Activated naive CD8-positive, alpha-beta T cell treated with anti-CD3 and anti-CD28 coated beads for 36 hours (primary cell): ENCODE results near the gene RUBCN. TPM values are rescaled to one million over a fixed set of nuclear protein-coding genes. Genes with fewer than 3 reads are reported as not detected.
"Not testable (repeated sequence)": the region's sequence is repeated elsewhere in the genome, so short reads cannot be mapped to it uniquely, and the experiment has no call there.

Experiments used
- DNase-seq: peaks from one replicate; pipeline ENCODE4 v3.0.0; 2021
- H3K27ac Mint-ChIP-seq: one replicate; pipeline ENCODE4 v1.8.0; 2022; ENCODE audit warnings: mild to moderate bottlenecking, moderate library complexity, mixed read lengths
- H3K27me3 Mint-ChIP-seq: one replicate; pipeline ENCODE4 v1.8.0; 2022; ENCODE audit warnings: mild to moderate bottlenecking, mixed read lengths
- H3K36me3 Mint-ChIP-seq: one replicate; pipeline ENCODE4 v1.8.0; 2021; ENCODE audit warnings: mild to moderate bottlenecking, mixed read lengths
- H3K4me1 Mint-ChIP-seq: one replicate; pipeline ENCODE4 v1.8.0; 2021; ENCODE audit warnings: mixed read lengths
- H3K4me3 Mint-ChIP-seq: one replicate; pipeline ENCODE4 v1.8.0; 2022; ENCODE audit warnings: mild to moderate bottlenecking, moderate library complexity, mixed read lengths
- H3K9me3 Mint-ChIP-seq: one replicate; pipeline ENCODE4 v1.8.0; 2022; ENCODE audit warnings: mixed read lengths
- total RNA-seq, 2 experiments: library from RNA; stranded (reverse); gene quantifications; one replicate each; pipeline ENCODE4 v1.2.3, GENCODE V29; 2021

RUBCN gene
- total RNA-seq, 2 experiments from 2014 or later = 23.7 to 24.7 TPM

GRCh38 chr3:197630766-197631165 lies 105.9 kb downstream of the RUBCN start:
- not testable (repeated sequence) for DNase-seq, H3K4me1 Mint-ChIP-seq, H3K4me3 Mint-ChIP-seq, H3K9me3 Mint-ChIP-seq, H3K36me3 Mint-ChIP-seq, H3K27ac Mint-ChIP-seq, H3K27me3 Mint-ChIP-seq

- not testable (repeated sequence) for DNase-seq, H3K27me3 Mint-ChIP-seq, H3K27ac Mint-ChIP-seq, H3K4me1 Mint-ChIP-seq, H3K4me3 Mint-ChIP-seq, H3K36me3 Mint-ChIP-seq, H3K9me3 Mint-ChIP-seq
Observed at GRCh38 chr3:197629286-197629685, 107.4 kb downstream of the RUBCN start.

- not testable (repeated sequence) for H3K9me3 Mint-ChIP-seq, H3K36me3 Mint-ChIP-seq, H3K27me3 Mint-ChIP-seq, H3K4me1 Mint-ChIP-seq
- Mint-ChIP-seq H3K4me3 (peak overlapping the region; percentile 79), H3K27ac (peak overlapping the region; percentile 60)
- DNase-seq = peak; percentile 93
Observed at GRCh38 chr3:197627772-197628523, 108.8 kb downstream of the RUBCN start.

- not testable (repeated sequence) for H3K4me1 Mint-ChIP-seq, H3K9me3 Mint-ChIP-seq, H3K27me3 Mint-ChIP-seq, H3K36me3 Mint-ChIP-seq
- Mint-ChIP-seq H3K4me3 (peak overlapping the region; percentile 84), H3K27ac (peak overlapping the region; percentile 75)
- peak; percentile 20 for DNase-seq
Observed at GRCh38 chr3:197627158-197627771, 109.4 kb downstream of the RUBCN start.

- not testable (repeated sequence) for H3K4me1 Mint-ChIP-seq, H3K27me3 Mint-ChIP-seq, H3K36me3 Mint-ChIP-seq, DNase-seq, H3K9me3 Mint-ChIP-seq
- Mint-ChIP-seq H3K4me3 (peak overlapping the region; percentile 84), H3K27ac (peak overlapping the region; percentile 75)
Observed at GRCh38 chr3:197626404-197627157, 110.1 kb downstream of the RUBCN start.

- H3K4me1 Mint-ChIP-seq, H3K9me3 Mint-ChIP-seq, H3K27ac Mint-ChIP-seq, H3K4me3 Mint-ChIP-seq, H3K27me3 Mint-ChIP-seq, DNase-seq: not testable (repeated sequence)
- peaks cover 23% of the 10 kb centered on the region for H3K36me3 Mint-ChIP-seq
Observed at GRCh38 chr3:197621478-197621877, 115.2 kb downstream of the RUBCN start.

Other genes starting within 250 kb of the RUBCN start
- 10 to 100 TPM; 63.5 to 71.0 TPM for gene BDH1, start 180.9 kb downstream of the RUBCN start, total RNA-seq
- 10 to 100 TPM; 23.2 to 25.0 TPM for gene FYTTD1, start 13.0 kb upstream of the RUBCN start, total RNA-seq
- 10 to 100 TPM; 33.6 to 34.4 TPM for gene LRCH3, start 54.4 kb upstream of the RUBCN start, total RNA-seq
- 1,000 to 10,000 TPM; 1,619 to 1,626 TPM for gene RPL35A, start 213.3 kb upstream of the RUBCN start, total RNA-seq
- gene LMLN, start 223.3 kb upstream of the RUBCN start, total RNA-seq = 10 to 100 TPM in 1 of 2 experiments, 1 to 10 TPM in 1; 8.1 to 10.4 TPM